GM10266 (cell line): Measurements from ENCODE around the gene SORD.
"Not testable (repeated sequence)": the region's sequence is repeated elsewhere in the genome, so short reads cannot be mapped to it uniquely, and the experiment has no call there.

ENCODE experiments used
- DNase-seq: peaks from one replicate; pipeline ENCODE4 v3.0.0; 2012; ENCODE audit errors: extremely low spot score
- CTCF ChIP-seq: IDR thresholded peaks from 2 replicates; pipeline ENCODE4 v1.5.1; 2012; ENCODE audit warnings: mild to moderate bottlenecking, low read depth; ENCODE audit not compliant: control insufficient read depth, insufficient read depth; ENCODE audit errors: missing control alignments

SORD gene

GRCh38 chr15:45101749-45102148 is 78.8 kb downstream of the SORD start:
- TF ChIP-seq CTCF: no peak
- DNase-seq: no peak

GRCh38 chr15:45102226-45102625 is 79.2 kb downstream of the SORD start:
- no peak for TF ChIP-seq CTCF

GRCh38 chr15:45104170-45104569 is 81.2 kb downstream of the SORD start:
- DNase-seq: not testable (repeated sequence)

More at GRCh38 chr15:45102226-45102625, 79.2 kb downstream of the SORD start:
- no peak for DNase-seq

GRCh38 chr15:45105586-45105985 is 82.6 kb downstream of the SORD start:
- no peak for TF ChIP-seq CTCF
- no peak for DNase-seq

GRCh38 chr15:45106002-45106790 is 83.2 kb downstream of the SORD start:
- no peak for TF ChIP-seq CTCF
- DNase-seq: no peak

GRCh38 chr15:45107941-45108630 is 85.1 kb downstream of the SORD start:
- DNase-seq: no peak
- TF ChIP-seq CTCF: no peak

GRCh38 chr15:45110256-45110820 is 87.3 kb downstream of the SORD start:
- TF ChIP-seq CTCF: no peak
- no peak for DNase-seq
